ENCODE measurements around the gene SLC5A1.

Gene SLC5A1

DNA sequence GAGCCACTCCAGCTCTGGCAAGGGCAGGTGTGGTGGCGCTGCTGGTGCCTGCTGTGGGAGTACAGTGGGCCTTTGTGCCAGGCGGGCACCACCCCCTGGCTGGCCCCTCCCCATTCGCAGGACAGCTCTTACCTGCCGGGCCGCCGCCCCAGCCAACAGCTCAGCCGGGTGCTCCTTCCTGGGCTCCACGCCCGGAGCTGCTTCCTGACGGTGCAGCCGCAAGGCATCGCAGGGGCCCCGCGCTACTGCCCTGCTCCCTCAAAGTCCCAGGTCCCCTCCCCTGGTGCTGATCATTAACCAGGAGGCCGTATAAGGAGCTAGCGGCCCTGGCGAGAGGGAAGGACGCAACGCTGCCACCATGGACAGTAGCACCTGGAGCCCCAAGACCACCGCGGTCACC, at the start of gene SLC5A1:
TSS of gene SLC5A1 (plus strand) at position 338 of the 400 bp plus-strand sequence. CDS start at position 359, 21 bp downstream.
- no peak for DNase-seq (ENCODE audit: low read depth in 2 of 2)

DNA sequence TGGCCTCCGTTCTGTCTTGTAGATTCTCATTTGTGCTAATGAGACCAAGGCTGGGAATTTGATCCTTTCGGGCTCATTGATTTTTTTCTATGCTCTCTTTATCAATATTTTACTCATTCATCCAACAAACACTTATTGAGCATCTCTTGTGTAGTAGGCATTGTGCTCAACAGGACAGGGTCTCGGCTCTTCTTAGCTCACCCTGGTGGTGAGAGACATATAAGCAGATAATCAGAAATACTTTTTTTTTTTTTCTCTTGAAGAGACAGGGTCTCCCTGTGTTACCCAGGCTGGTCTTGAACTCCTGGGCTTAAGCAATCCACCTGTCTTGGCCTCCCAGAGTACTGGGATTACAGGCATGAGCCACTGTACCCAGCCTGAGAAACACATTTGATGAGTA, 48.0 kb upstream of the SLC5A1 start:
- DNase-seq (ENCODE audit: low read depth in 2 of 2) = no peak

- no peak for DNase-seq (ENCODE audit: low read depth in 2 of 2)
These were observed 47.3 kb upstream of the SLC5A1 start for GRCh38 chr22:31995807-31996206.

DNA sequence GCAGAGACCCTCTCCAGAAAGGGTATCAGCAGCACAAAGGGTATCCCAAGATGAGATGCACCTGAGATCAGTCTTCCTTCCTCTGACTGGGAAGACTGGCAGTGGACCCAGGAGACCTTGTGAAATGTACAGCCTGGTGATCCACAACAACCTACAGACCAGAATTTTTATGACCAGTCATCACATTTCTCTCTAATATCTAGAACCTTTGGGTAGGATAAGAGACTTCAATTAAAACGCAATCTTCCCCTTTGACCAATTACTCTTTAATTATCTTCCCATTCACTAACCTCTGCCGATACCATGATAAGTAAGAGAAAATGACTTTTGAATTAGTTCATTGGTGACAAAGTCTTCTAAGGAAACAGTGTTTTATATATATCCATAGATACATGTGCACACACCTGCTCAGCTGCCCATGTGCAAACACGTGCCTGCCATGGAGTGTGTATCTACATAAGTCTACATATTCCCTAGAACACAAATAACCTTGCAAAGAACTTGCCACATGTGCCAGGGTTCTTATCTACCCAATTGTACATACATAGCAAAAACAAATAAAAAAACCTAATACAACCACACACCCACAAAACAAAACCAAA, 44.2 kb upstream of the SLC5A1 start:
- no peak for DNase-seq (ENCODE audit: low read depth in 2 of 2)

- no peak for DNase-seq (ENCODE audit: low read depth in 2 of 2)
These were observed 42.9 kb upstream of the SLC5A1 start for GRCh38 chr22:32000181-32000580.

DNA sequence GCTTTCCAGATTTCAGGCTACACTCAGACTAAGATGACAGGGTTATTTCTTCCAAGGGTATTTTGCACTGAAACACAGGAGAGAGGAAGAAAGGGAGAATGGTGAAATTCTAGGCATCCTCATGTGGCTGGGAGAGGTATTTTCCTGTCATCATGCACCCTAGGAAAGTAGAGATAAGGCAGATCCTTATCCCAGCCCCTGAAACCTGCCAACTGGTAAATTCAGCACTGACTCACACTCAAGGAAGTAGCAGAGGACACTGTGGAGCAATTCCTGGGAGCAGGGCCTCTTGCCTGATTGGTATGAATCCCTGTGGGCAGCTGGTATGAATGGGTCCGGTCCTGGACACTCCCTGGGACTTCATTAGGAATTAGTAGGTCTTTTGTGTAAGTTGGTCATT, 37.6 kb upstream of the SLC5A1 start:
- no peak for DNase-seq (ENCODE audit: low read depth in 2 of 2)

DNA sequence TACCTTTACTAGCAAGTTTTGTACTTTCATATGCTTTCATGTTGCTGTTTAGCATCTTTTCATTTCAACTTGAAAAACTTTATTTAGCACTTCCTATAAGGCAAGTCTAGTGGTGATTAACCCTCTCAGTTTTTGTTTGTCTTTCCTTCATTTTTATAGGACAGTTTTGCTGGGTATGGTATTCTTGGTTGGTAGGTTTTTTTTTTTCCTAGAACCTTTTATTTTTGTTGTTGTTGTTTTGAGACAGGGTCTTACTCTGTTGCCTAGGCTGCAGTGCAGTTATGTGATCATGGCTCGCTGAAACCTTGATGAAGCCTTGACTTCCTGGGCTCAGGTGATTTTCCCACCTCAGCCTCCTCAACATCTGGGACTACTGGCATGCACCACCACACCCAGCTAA, 29.9 kb upstream of the SLC5A1 start:
- DNase-seq (ENCODE audit: low read depth in 2 of 2) = no peak

DNA sequence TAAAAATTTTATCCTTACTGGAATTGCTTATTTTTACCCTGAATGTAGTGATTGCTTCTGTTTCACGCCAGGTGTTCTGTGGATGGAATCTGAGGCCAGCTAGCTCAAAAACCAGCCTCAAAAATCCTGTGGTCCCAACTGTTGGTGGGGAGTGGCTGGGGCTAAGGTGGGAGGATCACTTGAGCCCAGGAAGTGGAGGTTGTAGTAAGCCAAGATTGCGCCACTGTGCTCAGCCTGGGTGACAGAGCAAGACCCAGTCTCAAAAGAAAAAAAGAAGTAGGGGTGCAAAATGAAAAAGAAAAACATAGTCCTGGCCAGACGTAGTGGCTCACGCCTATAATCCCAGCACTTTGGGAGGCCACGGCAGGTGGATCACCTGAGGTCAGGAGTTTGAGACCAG, 27.0 kb upstream of the SLC5A1 start:
- no peak for DNase-seq (ENCODE audit: low read depth in 2 of 2)

- DNase-seq (ENCODE audit: low read depth in 2 of 2) = no peak
These were observed 25.0 kb upstream of the SLC5A1 start for GRCh38 chr22:32018056-32018455.

DNA sequence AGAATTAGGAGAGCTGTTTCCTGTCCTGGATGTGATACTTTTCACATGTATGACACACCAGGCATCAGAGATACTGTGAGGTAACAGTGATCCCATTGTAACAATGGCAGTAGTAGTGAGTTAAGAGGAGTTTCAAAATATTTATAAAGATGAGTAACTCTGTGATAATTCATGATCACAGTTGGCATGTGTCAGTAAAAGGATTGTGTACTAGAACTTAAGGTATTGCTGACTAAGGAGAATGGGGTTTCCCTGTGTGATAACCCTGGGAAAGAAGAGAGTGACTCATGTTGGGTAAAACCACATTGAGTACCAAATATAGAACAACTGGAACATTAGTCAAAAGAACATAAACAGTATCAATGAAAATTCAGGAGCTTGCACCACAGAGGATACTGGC, 22.9 kb upstream of the SLC5A1 start:
- DNase-seq (ENCODE audit: low read depth in 2 of 2) = no peak

DNA sequence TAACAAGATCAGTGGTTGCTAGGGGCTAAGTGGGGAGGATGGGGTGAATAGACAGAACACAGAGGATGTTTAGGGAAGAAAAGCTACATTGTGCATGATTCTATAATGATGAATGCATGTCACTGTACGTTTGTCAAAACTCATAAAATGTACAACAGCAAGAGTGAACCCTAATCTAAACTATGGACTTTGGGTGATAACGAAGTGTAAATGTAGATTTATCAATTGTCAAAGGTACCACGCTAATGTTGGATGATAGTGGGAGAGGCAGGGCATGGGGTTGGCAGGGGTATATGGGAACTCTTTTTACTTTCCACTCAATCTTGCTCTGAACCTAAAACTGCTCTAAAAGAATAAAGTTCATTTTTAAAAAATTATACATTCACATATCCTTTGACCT, 21.3 kb upstream of the SLC5A1 start:
- DNase-seq (ENCODE audit: low read depth in 2 of 2) = no peak

- DNase-seq (ENCODE audit: low read depth in 2 of 2) = no peak
These were observed 19.7 kb upstream of the SLC5A1 start for GRCh38 chr22:32023251-32023827.

DNA sequence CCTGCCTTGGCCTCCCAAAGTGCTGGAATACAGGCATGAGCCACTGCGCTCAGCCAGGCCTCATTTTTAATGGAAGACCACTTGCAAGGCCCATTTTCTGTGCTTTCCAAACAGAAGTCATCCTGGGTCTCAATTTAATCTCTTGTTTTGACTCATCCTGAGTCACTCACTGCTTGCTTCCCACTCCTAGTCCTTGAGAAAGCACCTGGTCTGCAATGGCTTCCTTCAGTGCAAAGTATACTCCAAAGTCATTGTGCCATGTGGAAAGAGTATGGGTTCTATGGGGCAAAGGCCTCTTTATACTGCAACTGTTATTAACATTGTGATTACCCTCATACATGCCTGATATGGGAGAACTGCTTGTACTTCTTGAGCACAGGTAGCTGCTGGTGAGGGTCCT, 18.3 kb upstream of the SLC5A1 start:
- no peak for DNase-seq (ENCODE audit: low read depth in 2 of 2)

- DNase-seq (ENCODE audit: low read depth in 2 of 2) = no peak
These were observed 12.4 kb upstream of the SLC5A1 start for GRCh38 chr22:32030518-32031247.

GRCh38 chr22:32031466-32031865, 11.6 kb upstream of the SLC5A1 start:
- no peak for DNase-seq (ENCODE audit: low read depth in 2 of 2)

GRCh38 chr22:32034275-32034674, 8.8 kb upstream of the SLC5A1 start:
- DNase-seq (ENCODE audit: low read depth in 2 of 2) = no peak

- no peak for DNase-seq (ENCODE audit: low read depth in 2 of 2)
These were observed 5.8 kb upstream of the SLC5A1 start for GRCh38 chr22:32037236-32037635.

- DNase-seq (ENCODE audit: low read depth in 2 of 2) = no peak
These were observed 2.6 kb upstream of the SLC5A1 start for GRCh38 chr22:32040324-32040904.

DNA sequence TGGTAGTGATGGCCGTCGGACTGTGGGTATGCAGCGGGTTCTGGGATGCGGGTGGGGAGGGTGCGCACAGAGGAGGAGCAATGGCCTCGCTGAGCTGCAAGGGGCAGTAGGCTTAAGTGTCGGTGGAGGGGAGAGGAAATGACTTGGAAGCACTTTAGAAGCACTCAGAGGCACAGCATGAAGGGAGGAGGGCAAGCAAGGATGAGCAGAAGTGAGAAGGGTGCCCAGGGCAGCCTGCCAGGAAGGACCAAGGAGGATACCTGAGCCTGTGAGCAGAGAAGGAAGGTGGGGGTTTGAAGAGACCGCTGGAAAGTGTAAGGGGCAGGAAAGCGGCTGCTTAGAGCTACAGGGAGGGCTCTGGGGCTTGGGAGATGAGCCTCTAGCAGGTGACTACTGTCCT, 330 bp downstream of the SLC5A1 start:
- no peak for DNase-seq (ENCODE audit: low read depth in 2 of 2)

DNA sequence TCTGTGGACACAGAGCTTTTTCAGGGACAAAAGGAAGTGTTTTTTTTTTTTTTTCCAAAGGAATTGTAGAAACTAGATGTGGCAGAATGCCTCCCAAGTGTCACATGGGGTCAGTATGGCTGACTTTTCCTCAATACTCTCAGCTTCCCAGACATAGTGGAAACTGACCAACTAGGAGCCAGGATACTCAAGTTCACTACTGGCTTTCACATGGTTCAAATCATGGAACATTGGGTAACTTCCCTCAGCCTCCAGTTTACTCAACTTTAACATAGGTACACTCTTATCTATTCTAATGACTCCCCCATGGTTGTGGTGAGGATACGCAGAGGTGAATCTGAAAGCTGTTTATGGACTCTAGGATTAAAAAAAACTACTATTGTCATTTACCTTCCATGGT, 1.4 kb downstream of the SLC5A1 start:
- no peak for DNase-seq (ENCODE audit: low read depth in 2 of 2)

- no peak for DNase-seq (ENCODE audit: low read depth in 2 of 2)
These were observed 1.9 kb downstream of the SLC5A1 start for GRCh38 chr22:32044913-32045312.

DNA sequence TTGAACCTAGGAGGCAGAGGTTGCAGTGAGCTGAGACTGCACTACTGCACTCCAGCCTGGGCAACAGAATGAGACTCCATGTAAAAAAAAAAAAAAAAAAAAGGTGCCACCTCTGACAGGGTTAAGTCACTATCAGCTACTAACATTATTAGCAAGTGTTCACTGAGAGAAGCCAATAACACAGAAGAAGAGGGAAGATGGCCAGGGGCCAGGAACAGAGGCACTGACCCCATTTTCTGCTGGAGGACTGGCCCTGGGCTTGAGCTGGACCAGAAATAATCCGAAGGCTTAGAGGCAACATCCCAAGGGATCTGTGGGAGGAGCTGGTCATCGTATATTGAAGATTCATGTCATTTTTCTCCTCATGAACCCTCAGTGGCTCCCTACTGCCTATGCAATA, 5.0 kb downstream of the SLC5A1 start:
- DNase-seq (ENCODE audit: low read depth in 2 of 2) = no peak
